Jurkat, Clone E6-1 (cell line): ENCODE data around the gene PYY.
A peak's percentile ranks its signal among the peaks of the same experiment; 100 is the strongest.

Experiments used
- DNase-seq: peaks from one replicate; pipeline ENCODE4 v3.0.0-alpha.2; 2011; ENCODE audit warnings: low read depth, low spot score
- H3K4me3 ChIP-seq: 2 replicates; pipeline ENCODE4 v1.5.1; 2011; ENCODE audit warnings: mild to moderate bottlenecking, low read length, control low read depth, moderate library complexity

PYY gene

GRCh38 chr17:43927060-43927864 lies 26.5 kb downstream of the PYY start:
- DNase-seq, result no peak
- H3K4me3 ChIP-seq, result no peak overlapping the region

- H3K4me3 ChIP-seq, result no peak overlapping the region
Observed at GRCh38 chr17:43924558-43924957, 29.2 kb downstream of the PYY start.

GRCh38 chr17:43920500-43921095 lies 33.1 kb downstream of the PYY start:
- no peak for DNase-seq
- H3K4me3 ChIP-seq, result no peak overlapping the region

More at GRCh38 chr17:43924558-43924957, 29.2 kb downstream of the PYY start:
- no peak for DNase-seq

- H3K4me3 ChIP-seq, result no peak overlapping the region
- no peak for DNase-seq
Observed at GRCh38 chr17:43918026-43918389, 35.7 kb downstream of the PYY start.

GRCh38 chr17:43917348-43918025 lies 36.3 kb downstream of the PYY start:
- H3K4me3 ChIP-seq, result no peak overlapping the region

GRCh38 chr17:43917016-43917347 lies 36.8 kb downstream of the PYY start:
- H3K4me3 ChIP-seq, result no peak overlapping the region
- no peak for DNase-seq

More at GRCh38 chr17:43917348-43918025, 36.3 kb downstream of the PYY start:
- no peak for DNase-seq

- no peak for DNase-seq
- H3K4me3 ChIP-seq, result no peak overlapping the region
Observed at GRCh38 chr17:43916385-43916784, 37.4 kb downstream of the PYY start.

- H3K4me3 ChIP-seq, result no peak overlapping the region
- DNase-seq, result no peak
Observed at GRCh38 chr17:43915559-43915958, 38.2 kb downstream of the PYY start.

DNA sequence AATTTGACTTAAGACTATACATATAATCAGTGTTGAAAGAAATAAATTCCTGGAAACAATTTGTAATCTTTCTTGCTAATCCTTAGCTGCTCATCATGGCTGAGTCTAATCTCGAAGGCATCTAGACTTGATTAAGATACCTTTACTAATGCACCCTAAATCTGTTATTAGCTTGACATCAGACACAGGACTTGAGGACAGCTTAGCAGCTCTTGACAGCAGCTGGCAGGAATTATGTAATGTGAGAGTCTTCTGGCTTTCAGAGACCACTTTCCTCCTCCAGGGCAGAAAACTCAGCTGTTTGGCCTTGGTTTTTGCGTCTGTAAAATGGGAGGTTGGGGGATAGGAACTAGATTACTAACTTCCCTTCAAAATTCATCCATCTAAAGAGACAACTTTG lies 39.3 kb downstream of the PYY start:
- no peak overlapping the region for H3K4me3 ChIP-seq
- DNase-seq, result no peak

GRCh38 chr17:43913584-43913983 lies 40.2 kb downstream of the PYY start:
- DNase-seq, result no peak
- no peak overlapping the region for H3K4me3 ChIP-seq

DNA sequence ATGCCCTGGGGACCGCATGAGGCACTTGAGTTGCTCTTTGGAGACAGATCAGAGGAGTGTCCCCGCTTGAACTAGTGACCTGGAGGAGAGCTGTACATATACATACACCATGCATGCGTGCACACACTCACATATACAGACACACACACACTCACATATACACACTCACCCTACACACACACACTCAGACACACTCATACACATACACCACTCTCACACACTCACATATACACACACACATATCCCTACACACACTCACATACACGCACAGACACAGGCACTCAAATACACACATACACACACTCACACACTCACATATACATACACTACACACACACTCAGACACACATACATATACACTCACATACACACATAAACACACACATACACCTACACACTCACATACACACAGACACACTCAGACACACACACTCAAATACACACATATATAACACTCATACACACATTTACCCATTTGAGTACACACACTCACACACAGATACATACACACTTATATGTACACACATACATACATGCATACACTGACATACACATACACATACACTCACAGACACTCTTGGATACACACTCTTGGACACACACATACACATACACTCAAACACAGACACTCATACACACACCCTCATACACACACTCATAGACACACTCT lies 41.0 kb downstream of the PYY start:
- H3K4me3 ChIP-seq, result no peak overlapping the region
- no peak for DNase-seq

DNA sequence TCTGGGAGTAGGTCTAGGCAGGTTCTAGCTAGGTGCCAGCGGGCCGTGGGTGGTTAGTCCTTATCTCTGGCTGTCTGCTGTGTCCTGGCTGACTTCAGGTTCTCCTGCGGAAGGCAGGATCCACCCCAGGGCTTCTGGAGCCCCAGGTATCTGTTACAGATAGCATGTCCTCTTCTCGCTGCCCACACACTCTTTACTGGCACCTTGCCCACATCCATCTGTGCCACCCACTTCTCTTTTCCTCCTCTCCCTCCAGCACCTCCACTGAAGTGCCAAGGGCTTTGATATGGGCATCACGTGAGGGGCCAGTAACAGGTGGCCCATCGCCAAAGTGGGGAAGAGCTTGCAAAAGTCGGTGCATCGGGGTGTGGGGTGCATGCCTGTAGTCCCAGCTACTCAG lies 41.8 kb downstream of the PYY start:
- DNase-seq, result no peak
- H3K4me3 ChIP-seq, result no peak overlapping the region

DNA sequence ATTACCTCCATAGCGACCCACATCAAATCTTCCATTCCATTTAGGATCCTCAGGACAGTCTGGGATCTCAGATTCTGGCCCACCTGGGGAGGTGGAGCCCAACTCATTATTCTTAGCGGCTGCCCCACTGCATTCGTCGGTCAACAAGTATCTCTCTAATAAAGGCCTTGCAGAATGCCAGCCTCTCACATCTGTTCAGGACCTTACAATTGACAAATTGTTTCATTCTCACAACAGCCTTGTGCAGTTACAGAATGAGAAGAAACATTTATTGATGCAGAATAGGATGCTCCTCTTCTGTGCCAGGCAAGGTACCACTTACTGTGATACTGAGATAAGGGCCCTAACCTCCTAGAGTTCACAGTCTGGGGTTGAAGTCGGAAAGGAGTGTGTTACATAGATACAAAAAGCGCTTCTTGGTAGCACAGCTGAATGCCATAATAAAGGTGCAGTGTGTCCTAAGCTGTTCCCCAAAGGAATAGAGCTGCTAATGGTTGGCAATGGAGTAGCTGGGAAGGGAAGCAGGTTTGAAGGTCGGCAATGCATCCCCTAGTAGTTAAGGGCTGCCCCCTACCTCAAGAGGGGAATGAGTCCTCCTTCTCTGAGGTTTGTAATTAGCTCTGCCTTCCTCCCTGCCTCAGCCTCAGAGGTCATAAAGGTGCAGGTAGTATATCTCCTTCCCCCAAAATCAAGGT lies 44.1 kb downstream of the PYY start:
- no peak overlapping the region for H3K4me3 ChIP-seq
- DNase-seq, result no peak

GRCh38 chr17:43907998-43908721 lies 45.6 kb downstream of the PYY start:
- peak overlapping the region; percentile 48 for H3K4me3 ChIP-seq
- DNase-seq, result peak; percentile 37

DNA sequence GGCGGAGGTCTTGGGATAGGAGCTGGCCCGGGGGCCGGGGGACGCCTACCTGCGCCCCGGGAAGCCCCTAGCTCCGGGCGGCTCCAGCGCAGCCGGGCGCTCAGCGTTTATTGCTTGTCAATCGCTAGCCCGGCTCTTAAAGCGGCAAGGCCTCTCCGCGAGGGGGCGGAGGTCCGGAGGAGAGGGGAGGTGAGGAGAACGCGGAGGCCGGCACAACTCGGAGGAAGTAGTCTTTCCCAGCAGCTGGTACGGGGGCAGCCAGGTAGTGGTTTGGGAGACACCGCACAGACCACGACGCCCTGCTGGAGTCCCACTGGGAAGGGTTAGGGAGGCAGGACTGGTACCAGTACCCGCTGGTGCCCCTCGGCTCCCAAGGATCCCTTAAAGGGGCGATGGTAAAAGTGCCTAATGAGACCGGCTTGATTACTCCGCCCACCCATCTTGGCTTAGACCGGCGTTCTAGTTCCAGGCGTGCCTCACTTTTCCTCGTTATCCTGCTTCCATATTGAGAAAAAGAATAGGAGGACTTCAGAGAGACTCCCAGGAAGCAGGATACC lies 46.2 kb downstream of the PYY start, which contains the start of gene MPP2:
TSS of gene MPP2 (minus strand) at position 112 of the 557 bp plus-strand sequence. CDS start 3,076 bp downstream, outside the sequence.
- DNase-seq, result peak; percentile 37
- peak within 1 kb of the TSS; percentile 48 for H3K4me3 ChIP-seq

GRCh38 chr17:43906951-43907424 lies 46.8 kb downstream of the PYY start:
- DNase-seq, result no peak
- peak overlapping the region; percentile 48 for H3K4me3 ChIP-seq

DNA sequence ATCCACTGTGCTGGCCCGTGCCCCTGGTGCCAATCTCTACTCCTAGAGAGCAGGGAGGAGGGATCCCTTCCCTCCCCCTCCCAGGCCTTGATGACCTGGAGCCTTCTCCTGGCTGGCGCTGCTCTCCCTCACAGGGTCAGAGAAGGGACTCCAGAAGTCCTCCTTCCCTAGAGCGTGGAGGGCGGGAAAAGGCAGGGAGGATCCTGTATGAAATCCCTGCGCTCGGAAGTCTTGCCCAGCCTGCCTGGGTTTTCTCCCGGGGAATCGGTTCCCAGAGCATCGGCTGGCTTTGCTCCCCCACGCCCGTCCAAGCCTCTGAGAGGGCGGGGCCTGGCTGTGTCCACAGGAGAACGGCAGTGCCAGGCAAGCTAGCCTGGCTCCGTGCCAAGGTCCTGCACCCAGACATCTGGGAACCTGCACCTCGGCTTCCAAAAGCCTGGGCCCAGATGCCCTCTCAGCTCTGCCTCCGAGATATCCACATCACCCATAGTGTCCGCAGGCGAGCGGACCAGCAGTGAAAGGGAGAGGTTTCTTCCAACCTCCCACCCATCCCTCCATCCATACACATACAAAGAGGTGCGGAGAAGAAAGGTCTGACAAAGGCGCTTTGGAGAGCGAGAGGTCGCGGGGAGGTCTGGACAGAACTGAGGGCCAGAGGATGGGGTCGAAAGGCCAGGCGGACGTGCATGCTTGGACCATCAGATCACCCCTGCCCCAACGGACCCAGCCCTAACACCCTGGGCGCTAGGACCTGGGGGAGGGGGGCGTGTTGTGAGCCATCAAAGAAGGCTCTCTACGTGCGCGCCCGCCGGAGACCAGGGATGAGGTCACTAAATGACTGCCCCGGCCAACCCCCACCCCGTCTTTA lies 47.5 kb downstream of the PYY start:
- H3K4me3 ChIP-seq, result peak overlapping the region; percentile 48
- DNase-seq, result no peak
